ENCODE results near the gene EIF2B2.

Gene EIF2B2

DNA sequence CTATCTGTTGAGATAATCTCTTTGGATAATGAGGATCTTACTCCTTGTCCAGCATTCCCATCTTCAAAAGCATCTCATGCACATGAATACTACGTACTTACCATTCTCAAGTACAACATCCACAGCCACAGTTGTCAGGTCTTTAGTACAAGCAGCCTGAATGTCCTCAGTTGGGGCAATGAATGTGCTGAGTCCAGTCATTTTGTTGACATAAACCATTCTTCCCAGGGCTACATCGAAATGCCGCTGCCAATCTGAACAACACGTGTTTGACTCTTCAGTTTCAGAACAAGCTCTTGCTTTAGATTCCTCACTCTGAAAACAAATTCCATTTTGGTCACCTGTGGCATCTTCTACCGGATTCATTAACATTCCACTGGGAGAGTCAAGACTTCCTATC lies 43.6 kb downstream of the EIF2B2 start:
- DNase-seq: no peak

GRCh38 chr14:75046899-75047298 lies 44.2 kb downstream of the EIF2B2 start:
- DNase-seq: no peak

- DNase-seq: no peak
These were observed 44.8 kb downstream of the EIF2B2 start for GRCh38 chr14:75047506-75047905.

DNA sequence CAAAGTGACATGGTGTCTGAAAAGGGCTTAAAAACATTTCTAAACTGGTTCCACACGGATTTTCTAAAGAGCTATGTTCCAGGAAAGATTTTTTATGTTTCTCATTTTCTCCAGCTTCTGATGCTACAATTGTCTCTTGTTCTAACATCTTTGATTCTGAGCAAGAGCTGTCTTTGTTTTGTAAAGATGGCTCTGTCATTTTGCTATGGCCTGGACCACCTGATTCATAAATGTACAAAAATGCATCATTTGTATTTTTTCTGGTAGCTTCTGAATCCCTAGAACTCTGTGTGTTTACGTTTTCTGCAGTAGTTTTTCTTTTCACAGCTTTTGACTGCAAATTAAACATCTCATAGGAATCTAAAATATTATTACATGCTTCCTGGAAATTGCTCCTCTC lies 45.4 kb downstream of the EIF2B2 start:
- DNase-seq: no peak

DNA sequence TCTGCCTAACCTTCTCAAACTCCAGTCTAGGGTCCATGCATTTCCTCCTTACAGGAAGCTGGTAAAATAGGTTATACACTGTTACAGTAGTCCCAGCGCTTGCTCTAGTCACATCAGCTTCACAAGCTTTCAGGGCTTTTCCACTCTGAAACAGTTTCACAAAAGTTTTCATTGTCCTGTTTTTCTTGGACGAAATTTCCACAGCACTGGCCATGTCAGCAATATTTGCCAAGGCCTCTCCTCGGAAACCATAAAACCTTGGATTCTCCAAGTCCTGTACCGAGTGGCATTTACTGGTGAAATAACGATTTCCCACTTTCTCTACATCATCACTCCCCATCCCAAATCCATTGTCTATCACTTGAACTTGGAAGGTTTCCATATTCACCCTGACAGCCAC lies 46.4 kb downstream of the EIF2B2 start:
- no peak for DNase-seq

- no peak for DNase-seq
These were observed 47.0 kb downstream of the EIF2B2 start for GRCh38 chr14:75049731-75050201.

DNA sequence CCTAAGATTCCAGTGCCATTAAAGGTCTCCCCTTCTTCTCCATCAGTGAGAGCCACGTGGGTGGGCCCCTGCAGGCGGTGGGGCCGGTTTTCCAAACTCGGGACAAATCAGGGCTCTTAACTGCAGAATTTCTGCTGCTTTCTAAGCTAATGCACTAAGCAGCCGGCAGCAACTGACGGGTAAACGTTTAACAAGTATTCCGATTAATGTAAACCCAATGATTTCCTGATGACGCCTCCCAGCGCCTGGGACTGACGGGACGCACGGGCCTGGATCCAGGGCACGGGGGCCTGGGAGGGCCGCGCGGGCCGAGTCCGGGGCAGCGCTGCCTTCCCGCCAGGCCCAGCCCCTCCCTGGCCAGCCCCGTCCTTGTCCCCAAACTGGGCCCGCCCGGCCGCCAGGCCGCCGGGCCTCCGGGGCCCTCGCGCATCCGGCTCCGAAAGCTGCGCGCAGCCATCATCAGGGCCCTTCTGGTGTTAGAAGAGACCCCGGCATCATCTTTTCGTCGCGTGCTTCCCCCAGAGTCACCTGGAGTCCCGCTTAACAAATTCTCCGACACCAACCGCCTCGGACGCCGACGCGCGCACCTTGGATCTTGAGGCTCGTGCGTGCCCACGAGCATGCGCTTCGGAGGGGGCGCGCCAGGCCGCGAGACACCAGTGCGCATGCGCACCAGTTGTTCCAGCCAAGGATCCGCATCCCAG lies 48.3 kb downstream of the EIF2B2 start, which contains the start of gene MLH3:
MLH3 (minus strand) TSS at position 616 of the 704 bp plus-strand sequence. CDS start 1,812 bp downstream, outside the sequence.
- peak; percentile 82 to 83 for DNase-seq

GRCh38 chr14:75051556-75051899 lies 48.8 kb downstream of the EIF2B2 start:
- DNase-seq: no peak

DNA sequence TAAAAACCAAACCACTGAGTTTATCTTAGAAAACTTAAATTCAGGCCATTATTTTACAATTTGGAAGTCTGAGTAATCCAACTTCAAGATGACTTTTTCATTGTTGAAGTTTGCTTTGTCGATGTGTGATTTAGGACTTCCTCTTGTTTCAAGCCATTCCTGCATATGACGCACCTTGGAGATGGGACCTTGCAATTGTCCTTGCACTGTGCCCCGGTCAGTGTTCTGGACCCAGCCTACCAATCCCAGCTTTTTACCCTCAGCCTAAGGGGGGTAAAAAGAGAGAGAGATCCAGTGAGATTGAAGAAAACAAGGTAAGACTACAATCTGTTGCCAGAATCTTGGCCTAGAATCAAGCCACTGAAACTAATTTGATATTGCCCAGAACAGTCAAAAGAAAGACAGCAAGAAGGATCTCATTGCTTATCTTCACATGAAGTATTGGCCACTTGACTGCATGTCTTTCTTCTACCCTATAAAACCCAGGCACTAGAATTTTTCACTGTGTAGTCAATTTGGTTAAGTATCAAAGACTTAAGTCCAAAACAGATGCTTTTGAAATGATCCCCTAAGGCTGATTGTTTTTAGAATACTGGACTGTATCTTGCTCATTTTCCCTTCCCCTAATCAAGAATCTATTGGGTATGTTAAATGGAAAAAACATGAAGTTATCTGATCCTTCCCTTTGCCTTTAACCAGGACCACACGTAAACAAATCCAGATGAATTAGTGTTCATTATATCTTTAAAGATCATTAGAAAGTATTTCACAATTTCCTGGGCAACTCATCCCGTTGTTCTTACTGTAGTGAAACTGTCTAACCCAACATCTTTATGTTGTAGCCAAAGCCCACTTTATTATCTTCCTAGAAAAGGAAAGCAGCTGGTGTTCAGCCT lies 50.9 kb downstream of the EIF2B2 start:
- DNase-seq: no peak

DNA sequence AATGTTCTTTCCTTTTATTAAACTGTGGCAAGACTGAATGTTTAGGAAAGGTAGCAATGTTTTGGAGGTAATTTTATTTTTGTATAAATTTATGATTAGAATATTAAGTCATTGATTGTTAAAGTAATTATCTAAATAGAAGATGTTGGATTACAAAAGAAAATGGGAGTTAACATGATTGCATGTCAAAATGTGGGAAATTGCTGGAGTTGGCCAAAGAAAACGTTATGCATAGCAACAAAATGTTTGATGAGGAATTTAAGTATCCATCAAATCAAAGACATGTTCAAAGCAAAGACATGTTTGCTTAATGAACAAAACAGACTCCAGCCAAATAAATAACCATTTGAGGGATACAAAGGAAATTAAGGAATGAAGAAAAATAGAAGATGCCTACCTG lies 51.7 kb downstream of the EIF2B2 start:
- DNase-seq: no peak

DNA sequence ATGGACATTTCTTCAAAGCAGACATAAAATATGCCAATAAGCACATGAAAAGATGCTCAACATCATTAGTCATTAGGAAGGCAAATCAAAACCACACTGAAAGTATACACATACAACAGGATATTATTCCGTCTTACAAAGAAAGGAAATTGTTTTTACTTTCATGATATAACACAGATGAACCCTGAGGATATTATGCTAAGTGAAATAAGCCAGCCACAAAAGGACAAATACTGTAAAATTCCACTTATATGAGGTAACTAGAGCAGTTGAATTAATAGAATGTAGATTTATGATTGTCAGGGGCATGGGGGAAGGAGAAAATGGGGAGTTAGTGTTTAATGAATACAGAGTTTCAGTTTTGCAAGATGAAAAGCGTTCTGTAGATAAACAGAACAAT lies 56.9 kb downstream of the EIF2B2 start:
- no peak for DNase-seq

- DNase-seq: no peak
These were observed 57.7 kb downstream of the EIF2B2 start for GRCh38 chr14:75060420-75060819.

All from CD4-positive, alpha-beta T cell treated with Interleukin-1 beta for 1 hour (primary cell).